Spleen (tissue), 7 donors: ENCODE data around the gene FGR.

Experiments used
- CTCF ChIP-seq, 11 experiments: fragments of 200-600 bp in 7 of 11; fragments of 450-650 bp in 4 of 11; sonication (generic) in 4 of 11; IDR thresholded peaks in 8 of 11; conservative IDR thresholded peaks in 3 of 11; 1 replicate in 7 of 11; 2 replicates in 4 of 11; pipeline versions ENCODE4 v1.4.0 to v1.8.0; 2016 to 2021; ENCODE audit warnings: antibody characterized with exemption in 11 of 11, inconsistent platforms in 4 of 11, mild to moderate bottlenecking in 1 of 11
- POLR2A ChIP-seq, 3 donors: fragments of 450-650 bp; IDR thresholded peaks; one replicate each; pipeline ENCODE4 v1.5.1; 2017; ENCODE audit warnings: antibody characterized with exemption in 3 of 3, mild to moderate bottlenecking in 1 of 3
- donor health status: DM: no; HTN: no; CAD: no; lungs with moderate emphysema.
- donor health status: DM: no; HTN: no; CAD: no.
- donor health status: DM: no; HTN: no; CAD: no.

- TF ChIP-seq CTCF (IDR thresholded peaks at IDR 0.05 in 8 of 11, conservative IDR thresholded peaks at IDR 0.05 in 3 of 11) (no peak), POLR2A (IDR thresholded peaks at IDR 0.05) (no peak)
These were observed 65.9 kb downstream of the FGR start for GRCh38 chr1:27569088-27569460.
